Liver (tissue), 9 donors: ENCODE results near the gene TECPR1. TPM values are rescaled to one million over a fixed set of nuclear protein-coding genes. Genes with fewer than 3 reads are reported as not detected.

Experiments used
- DNase-seq: peaks from one replicate; pipeline ENCODE4 v3.0.0-alpha.2; 2017; ENCODE audit warnings: low spot score
- H3K27ac ChIP-seq, 2 donors: one replicate each; pipeline ENCODE4 v1.7.0; 2013; ENCODE audit warnings: inconsistent platforms in 2 of 2, low read length in 2 of 2, control low read depth in 1 of 2, low read depth in 1 of 2, mild to moderate bottlenecking in 1 of 2
- H3K27me3 ChIP-seq, 4 donors: one replicate each; pipeline versions ENCODE4 v1.6.1 to v1.7.0; 2013; ENCODE audit warnings: low read length in 3 of 4, inconsistent platforms in 1 of 4, mild to moderate bottlenecking in 1 of 4, moderate library complexity in 1 of 4; ENCODE audit not compliant: control insufficient read depth in 4 of 4, insufficient read depth in 4 of 4
- H3K36me3 ChIP-seq, 4 donors: one replicate each; pipeline versions ENCODE4 v1.6.1 to v1.7.0; 2013; ENCODE audit warnings: low read length in 3 of 4, mild to moderate bottlenecking in 3 of 4, low read depth in 1 of 4, moderate library complexity in 1 of 4; ENCODE audit not compliant: control insufficient read depth in 4 of 4, insufficient read depth in 3 of 4
- H3K4me1 ChIP-seq, 4 donors: one replicate each; pipeline versions ENCODE4 v1.6.1 to v1.7.0; 2013; ENCODE audit warnings: low read length in 3 of 4, mild to moderate bottlenecking in 3 of 4, moderate library complexity in 1 of 4; ENCODE audit not compliant: control insufficient read depth in 4 of 4, insufficient read depth in 4 of 4
- H3K4me3 ChIP-seq, 3 donors: one replicate each; pipeline versions ENCODE4 v1.6.1 to v1.7.0; 2013; ENCODE audit warnings: low read length in 3 of 3, control low read depth in 1 of 3, low read depth in 1 of 3, mild to moderate bottlenecking in 1 of 3
- H3K9ac ChIP-seq, 2 donors: one replicate each; pipeline ENCODE4 v1.7.0; 2013; ENCODE audit warnings: low read length in 2 of 2, mild to moderate bottlenecking in 2 of 2, moderate library complexity in 2 of 2, control low read depth in 1 of 2, low read depth in 1 of 2
- H3K9me3 ChIP-seq, 4 donors: one replicate each; pipeline versions ENCODE4 v1.6.1 to v1.7.0; 2013; ENCODE audit warnings: low read length in 3 of 4; ENCODE audit not compliant: control insufficient read depth in 4 of 4
- ATF3 ChIP-seq: IDR thresholded peaks from 2 replicates; pipeline ENCODE4 v1.6.1; 2016; ENCODE audit warnings: antibody characterized with exemption
- EGR1 ChIP-seq, 2 donors: IDR thresholded peaks; 2 replicates each; pipeline ENCODE4 v1.6.1; 2016 to 2018; ENCODE audit warnings: antibody characterized with exemption in 2 of 2, low read depth in 2 of 2
- FOXA1 ChIP-seq: IDR thresholded peaks from 2 replicates; pipeline ENCODE4 v1.6.1; 2016; ENCODE audit warnings: antibody characterized with exemption
- FOXA2 ChIP-seq: IDR thresholded peaks from 2 replicates; pipeline ENCODE4 v1.6.1; 2016; ENCODE audit warnings: antibody characterized with exemption
- GABPA ChIP-seq, 2 donors: IDR thresholded peaks in 1 of 2; conservative IDR thresholded peaks in 1 of 2; 2 replicates each; pipeline ENCODE4 v1.6.1; 2016; ENCODE audit warnings: antibody characterized with exemption in 2 of 2, mild to moderate bottlenecking in 1 of 2, moderate library complexity in 1 of 2
- HNF4A ChIP-seq, 2 donors: conservative IDR thresholded peaks; 2 replicates each; pipeline ENCODE4 v1.6.1; 2016; ENCODE audit warnings: antibody characterized with exemption in 2 of 2, mild to moderate bottlenecking in 2 of 2
- HNF4G ChIP-seq: IDR thresholded peaks from 2 replicates; pipeline ENCODE4 v1.6.1; 2016; ENCODE audit warnings: antibody characterized with exemption
- JUND ChIP-seq, 2 donors: IDR thresholded peaks; 2 replicates each; pipeline ENCODE4 v1.6.1; 2016; ENCODE audit warnings: antibody characterized with exemption in 2 of 2
- MAX ChIP-seq: IDR thresholded peaks from 2 replicates; pipeline ENCODE4 v1.6.1; 2016; ENCODE audit warnings: antibody characterized with exemption
- NR2F2 ChIP-seq: IDR thresholded peaks from 2 replicates; pipeline ENCODE4 v1.6.1; 2016; ENCODE audit warnings: antibody characterized with exemption
- RAD21 ChIP-seq, 2 donors: IDR thresholded peaks; 2 replicates each; pipeline ENCODE4 v1.6.1; 2016; ENCODE audit warnings: antibody characterized with exemption in 2 of 2, mild to moderate bottlenecking in 2 of 2
- RXRA ChIP-seq, 2 donors: IDR thresholded peaks; 2 replicates each; pipeline ENCODE4 v1.6.1; 2017 to 2018; ENCODE audit warnings: antibody characterized with exemption in 2 of 2, mild to moderate bottlenecking in 1 of 2
- SP1 ChIP-seq: IDR thresholded peaks from 2 replicates; pipeline ENCODE4 v1.6.1; 2018; ENCODE audit warnings: antibody characterized with exemption, mild to moderate bottlenecking
- TAF1 ChIP-seq: conservative IDR thresholded peaks from 2 replicates; pipeline ENCODE4 v1.6.1; 2016; ENCODE audit warnings: antibody characterized with exemption, mild to moderate bottlenecking
- YY1 ChIP-seq: IDR thresholded peaks from 2 replicates; pipeline ENCODE4 v1.6.1; 2016; ENCODE audit warnings: antibody characterized with exemption, mild to moderate bottlenecking
- ZBTB33 ChIP-seq: IDR thresholded peaks from 2 replicates; pipeline ENCODE4 v1.6.1; 2016; ENCODE audit warnings: antibody characterized with exemption
- WGBS: extraction: QIAGEN DNeasy Blood & Tissue Kit; methylation state at CpG from one replicate; pipeline ENCODE4 v1.1.7; 2013; 5-methylcytosine and 5-hydroxymethylcytosine counted together
- polyA plus RNA-seq, 2 donors: library from polyadenylated mRNA; stranded (reverse) in 1 of 2; unstranded in 1 of 2; fragments of 200-250 nt in 1 of 2; fragments of >200 nt in 1 of 2; fragmentation: Nextera tagmentation in 1 of 2; extraction: Ambion mirVana in 1 of 2; gene quantifications; one replicate each; pipeline versions ENCODE4 v1.2.1 to v1.2.3, GENCODE V29; 2013 to 2015
- total RNA-seq, 2 donors: library from RNA; depleted of rRNA; stranded (reverse); fragments of >200 nt; gene quantifications; one replicate each; pipeline ENCODE4 v1.2.3, GENCODE V29; 2014
- TF ChIP-seq, protein P1 (sequence below): fragments of 150-350 bp; IDR thresholded peaks from 2 replicates; pipeline ENCODE4 v1.5.1; 2017; ENCODE audit warnings: improper control_type of control experiment, low read depth, low read length; ENCODE audit not compliant: missing input control
- donor health status: healthy.
- donor health status: healthy.
- donor health status: healthy.
- donor health status: healthy.
- donor health status: healthy.

The TECPR1 gene
- total and polyA plus RNA-seq, 4 donors = 3.3 to 16.3 (median 7.8) TPM

- 93% methylated on average over 12 of the region's 12 CpGs for WGBS
- TF ChIP-seq FOXA1 (no peak), GABPA (IDR thresholded peaks at IDR 0.05 in 1 of 2, conservative IDR thresholded peaks at IDR 0.05 in 1 of 2) (no peak), ZBTB33 (no peak), ATF3 (no peak), TAF1 (no peak), FOXA2 (no peak), RAD21 (IDR thresholded peaks at IDR 0.05) (no peak), HNF4A (conservative IDR thresholded peaks at IDR 0.05) (no peak), HNF4G (no peak), YY1 (no peak), NR2F2 (no peak), RXRA (IDR thresholded peaks at IDR 0.05) (no peak), SP1 (no peak), EGR1 (IDR thresholded peaks at IDR 0.05; ENCODE audit: low read depth in 2 of 2) (no peak)
- TF ChIP-seq, protein P1, sequence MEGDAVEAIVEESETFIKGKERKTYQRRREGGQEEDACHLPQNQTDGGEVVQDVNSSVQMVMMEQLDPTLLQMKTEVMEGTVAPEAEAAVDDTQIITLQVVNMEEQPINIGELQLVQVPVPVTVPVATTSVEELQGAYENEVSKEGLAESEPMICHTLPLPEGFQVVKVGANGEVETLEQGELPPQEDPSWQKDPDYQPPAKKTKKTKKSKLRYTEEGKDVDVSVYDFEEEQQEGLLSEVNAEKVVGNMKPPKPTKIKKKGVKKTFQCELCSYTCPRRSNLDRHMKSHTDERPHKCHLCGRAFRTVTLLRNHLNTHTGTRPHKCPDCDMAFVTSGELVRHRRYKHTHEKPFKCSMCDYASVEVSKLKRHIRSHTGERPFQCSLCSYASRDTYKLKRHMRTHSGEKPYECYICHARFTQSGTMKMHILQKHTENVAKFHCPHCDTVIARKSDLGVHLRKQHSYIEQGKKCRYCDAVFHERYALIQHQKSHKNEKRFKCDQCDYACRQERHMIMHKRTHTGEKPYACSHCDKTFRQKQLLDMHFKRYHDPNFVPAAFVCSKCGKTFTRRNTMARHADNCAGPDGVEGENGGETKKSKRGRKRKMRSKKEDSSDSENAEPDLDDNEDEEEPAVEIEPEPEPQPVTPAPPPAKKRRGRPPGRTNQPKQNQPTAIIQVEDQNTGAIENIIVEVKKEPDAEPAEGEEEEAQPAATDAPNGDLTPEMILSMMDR = no peak
- H3K9me3 ChIP-seq = no peaks in the 10 kb centered on the region
- H3K4me1 ChIP-seq = peaks cover 6 to 18% (median 13%) of the 10 kb centered on the region in 4 donors
- H3K9ac ChIP-seq = no peak overlapping the region
- DNase-seq = no peak
- no peaks in the 10 kb centered on the region for H3K36me3 ChIP-seq
- H3K4me3 ChIP-seq = no peak overlapping the region
- no peaks in the 10 kb centered on the region for H3K27me3 ChIP-seq
- no peak overlapping the region for H3K27ac ChIP-seq
These were observed 3.9 kb downstream of the TECPR1 start for GRCh38 chr7:98248156-98248555.

- no peak for DNase-seq
These were observed 7.2 kb downstream of the TECPR1 start for GRCh38 chr7:98244871-98245270.

More at GRCh38 chr7:98244871-98245270, 7.2 kb downstream of the TECPR1 start:
- no peaks in the 10 kb centered on the region for H3K27me3 ChIP-seq
- no peaks in the 10 kb centered on the region for H3K4me1 ChIP-seq
- WGBS = 97% methylated on average over 14 of the region's 14 CpGs
- H3K4me3 ChIP-seq = no peak overlapping the region
- no peak overlapping the region for H3K27ac ChIP-seq
- H3K9me3 ChIP-seq = no peaks in the 10 kb centered on the region
- TF ChIP-seq YY1 (no peak), HNF4A (conservative IDR thresholded peaks at IDR 0.05) (no peak), TAF1 (no peak), RAD21 (IDR thresholded peaks at IDR 0.05) (no peak), RXRA (IDR thresholded peaks at IDR 0.05) (no peak), ATF3 (no peak), MAX (no peak), SP1 (no peak), FOXA2 (no peak), GABPA (IDR thresholded peaks at IDR 0.05 in 1 of 2, conservative IDR thresholded peaks at IDR 0.05 in 1 of 2) (no peak), JUND (IDR thresholded peaks at IDR 0.05) (no peak), NR2F2 (no peak)
- peaks cover 0 to 4% (median under 1%) of the 10 kb centered on the region in 4 donors for H3K36me3 ChIP-seq
- no peak overlapping the region for H3K9ac ChIP-seq
